Heart right ventricle (tissue), 16 donors: ENCODE results near the gene CTCFL. TPM values are rescaled to one million over a fixed set of nuclear protein-coding genes. Genes with fewer than 3 reads are reported as not detected.

ENCODE experiments used
- ATAC-seq, 8 donors: fragments of 200-7000 bp; cut with Tn5 transposase; one replicate each; pipeline ENCODE4 v1.9.1; 2020; ENCODE audit warnings: mild to moderate bottlenecking in 8 of 8, moderate library complexity in 8 of 8, moderate number of reproducible peaks in 1 of 8
- DNase-seq, 2 donors: peaks; one replicate each; pipeline ENCODE4 v3.0.0-alpha.2; 2020
- H3K27ac ChIP-seq, 10 donors: fragments of 200-600 bp; sonication (generic) in 2 of 10; one replicate each; pipeline versions ENCODE4 v1.5.0 to v1.8.0; 2020 to 2022; ENCODE audit warnings: mild to moderate bottlenecking in 3 of 10
- H3K27me3 ChIP-seq, 7 donors: fragments of 200-600 bp; one replicate each; pipeline ENCODE4 v1.8.0; 2021 to 2022; ENCODE audit warnings: mild to moderate bottlenecking in 2 of 7
- H3K36me3 ChIP-seq, 9 donors: fragments of 200-600 bp; sonication (generic) in 1 of 9; one replicate each; pipeline versions ENCODE4 v1.5.0 to v1.8.0; 2020 to 2022; ENCODE audit warnings: mild to moderate bottlenecking in 2 of 9
- H3K4me1 ChIP-seq, 9 donors: fragments of 200-600 bp; sonication (generic) in 1 of 9; one replicate each; pipeline versions ENCODE4 v1.5.0 to v1.8.0; 2020 to 2022; ENCODE audit warnings: mild to moderate bottlenecking in 4 of 9
- H3K4me3 ChIP-seq, 10 donors: fragments of 200-600 bp; sonication (generic) in 2 of 10; one replicate each; pipeline versions ENCODE4 v1.5.0 to v1.8.0; 2020 to 2022; ENCODE audit warnings: mild to moderate bottlenecking in 7 of 10, moderate library complexity in 2 of 10
- H3K9me3 ChIP-seq, 11 donors: fragments of 200-600 bp in 10 of 11; sonication (generic) in 2 of 11; one replicate each; pipeline versions ENCODE4 v1.5.0 to v1.8.0; 2013 to 2022; ENCODE audit warnings: mild to moderate bottlenecking in 2 of 11, control low read depth in 1 of 11, moderate library complexity in 1 of 11
- WGBS, 2 donors: extraction: QIAGEN DNeasy Blood & Tissue Kit; methylation state at CpG; one replicate each; pipeline ENCODE4 v1.1.7; 2013; ENCODE audit warnings: inconsistent platforms in 1 of 2; 5-methylcytosine and 5-hydroxymethylcytosine counted together
- intact Hi-C, 10 donors: fragments of 100-400 bp; cut with DNase I; formaldehyde crosslinking; loops; one replicate each; pipeline versions ENCODE4 v1.11.1 to v1.14.2; 2022
- polyA plus RNA-seq, 2 donors: library from polyadenylated mRNA; stranded (reverse); fragments of 200-250 nt; gene quantifications; one replicate each; pipeline ENCODE4 v1.2.3, GENCODE V29; 2013
- total RNA-seq, 10 donors: library from RNA; stranded (reverse); fragmentation: NEBNext Ultra II Directional in 3 of 10; extraction: Animal tissue kit (Norgen Biotek cat#: 25700) in 3 of 10; gene quantifications; one replicate each; pipeline versions ENCODE4 v1.2.1 to v1.2.4, GENCODE V29; 2021 to 2023
- TF ChIP-seq, protein P1 (sequence below), 9 donors: fragments of 200-600 bp; sonication (generic) in 2 of 9; IDR thresholded peaks; one replicate each; pipeline versions ENCODE4 v1.5.0 to v1.8.0; 2021 to 2022; ENCODE audit warnings: antibody characterized with exemption in 9 of 9, mild to moderate bottlenecking in 5 of 9, moderate library complexity in 1 of 9
- donor health status: Arrhythmogenic right ventricular cardiomyopathy.
- donor health status: ischemic (EF 13 %, LVEDD 7.1; RV severe dilation, severe dysfunction).
- donor health status: healthy with polysubstance abuse.
- donor health status: DM: no; HTN: yes; CAD: no.
- donor health status: DM: no; HTN: no; CAD: no.
- donor health status: ischemic (EF 25% LVEDD 6.9; RV normal size, moderate dysfunction).
- donor health status: ischemic (EF 25% LVEDD 5.7; RV mildly dilated, moderate dysfunction).
- donor health status: healthy.
- donor health status: DM: yes; HTN: yes; CAD: no.
- donor health status: Ischemic cardiomyopathy.
- donor health status: ischemic (EF 35%, LVEDD 5.7; RV mildly dilated, moderate dysfunction).
- donor health status: nonischemic (EF 11% LVEDD 7.7; RV severe dilation, severe dysfunction).
- donor health status: DM: yes; HTN: yes; CAD: no.
- donor health status: PGD.
- donor health status: ischemic (EF 29% LVEDD 5.4; RV normal size, mild dysfunction).
- donor health status: nonischemic (EF 23%, LVEDD 6.1; RV moderate dilation, normal function).

Gene CTCFL
- total and polyA plus RNA-seq, 12 donors, result not detected

DNA sequence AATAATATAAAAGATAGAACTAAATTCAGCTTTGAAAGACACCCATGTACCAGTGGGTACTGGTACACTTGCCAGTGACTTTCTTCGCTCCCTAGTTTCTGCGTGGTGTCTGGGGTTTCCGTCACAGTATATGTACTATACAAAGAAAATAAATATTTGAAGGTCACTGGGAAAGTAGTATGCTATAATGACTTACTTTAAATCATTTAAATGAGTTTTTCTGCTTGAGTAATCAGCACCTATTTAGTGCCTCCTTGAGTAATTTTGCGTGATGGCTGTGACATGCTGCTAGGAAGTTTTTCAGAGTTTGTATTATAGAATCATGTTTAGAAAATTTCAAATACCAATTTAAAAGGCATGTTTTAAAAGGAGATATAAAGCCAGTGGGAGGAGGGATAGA lies 3.2 kb upstream of the CTCFL start:
- H3K27me3 ChIP-seq, result peaks cover 0 to 7% (median 0%) of the 10 kb centered on the region in 7 donors
- H3K4me1 ChIP-seq, result no peaks in the 10 kb centered on the region
- WGBS, 2 donors, result 94% methylated on average over 4 of the region's 4 CpGs
- H3K36me3 ChIP-seq, result no peaks in the 10 kb centered on the region
- DNase-seq (no peak), ATAC-seq (no peak)
- no peak overlapping the region for H3K27ac ChIP-seq
- peaks cover 0 to 6% (median 0%) of the 10 kb centered on the region in 11 donors for H3K9me3 ChIP-seq
- H3K4me3 ChIP-seq, result no peak overlapping the region
- intact Hi-C loops, result loop anchor here in 2 of 10 donors (5.0 kb wide), 2 partner anchors 254 to 679 kb away; no protein-coding TSS in a partner anchor
- TF ChIP-seq, protein P1, sequence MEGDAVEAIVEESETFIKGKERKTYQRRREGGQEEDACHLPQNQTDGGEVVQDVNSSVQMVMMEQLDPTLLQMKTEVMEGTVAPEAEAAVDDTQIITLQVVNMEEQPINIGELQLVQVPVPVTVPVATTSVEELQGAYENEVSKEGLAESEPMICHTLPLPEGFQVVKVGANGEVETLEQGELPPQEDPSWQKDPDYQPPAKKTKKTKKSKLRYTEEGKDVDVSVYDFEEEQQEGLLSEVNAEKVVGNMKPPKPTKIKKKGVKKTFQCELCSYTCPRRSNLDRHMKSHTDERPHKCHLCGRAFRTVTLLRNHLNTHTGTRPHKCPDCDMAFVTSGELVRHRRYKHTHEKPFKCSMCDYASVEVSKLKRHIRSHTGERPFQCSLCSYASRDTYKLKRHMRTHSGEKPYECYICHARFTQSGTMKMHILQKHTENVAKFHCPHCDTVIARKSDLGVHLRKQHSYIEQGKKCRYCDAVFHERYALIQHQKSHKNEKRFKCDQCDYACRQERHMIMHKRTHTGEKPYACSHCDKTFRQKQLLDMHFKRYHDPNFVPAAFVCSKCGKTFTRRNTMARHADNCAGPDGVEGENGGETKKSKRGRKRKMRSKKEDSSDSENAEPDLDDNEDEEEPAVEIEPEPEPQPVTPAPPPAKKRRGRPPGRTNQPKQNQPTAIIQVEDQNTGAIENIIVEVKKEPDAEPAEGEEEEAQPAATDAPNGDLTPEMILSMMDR (IDR thresholded peaks at IDR 0.05), result no peak

DNA sequence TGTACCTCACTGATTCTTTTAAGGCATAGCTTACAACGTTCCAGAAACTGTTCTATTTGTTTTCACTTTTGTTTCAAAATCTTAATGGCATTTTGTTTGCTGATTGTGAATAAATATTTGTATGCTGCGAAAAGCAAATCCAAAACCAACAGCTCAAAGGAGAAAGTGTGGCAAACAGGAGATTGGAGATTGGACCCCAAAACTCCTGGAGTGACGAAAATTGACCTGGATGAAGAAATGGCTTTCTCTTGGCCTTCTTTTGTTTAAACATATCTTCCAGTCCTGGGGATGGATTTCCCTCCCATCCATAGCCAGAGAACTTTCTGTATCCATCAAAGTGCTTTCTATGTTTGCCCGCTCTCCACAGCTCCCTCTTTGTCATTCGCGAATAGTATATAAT lies 2.8 kb upstream of the CTCFL start:
- H3K36me3 ChIP-seq, result no peaks in the 10 kb centered on the region
- no peak for DNase-seq
- H3K4me1 ChIP-seq, result no peaks in the 10 kb centered on the region
- 79 to 83% methylated on average over 6 of the region's 6 CpGs for WGBS, 2 donors
- TF ChIP-seq, protein P1 (IDR thresholded peaks at IDR 0.05), result no peak
- H3K4me3 ChIP-seq, result no peak overlapping the region
- H3K27me3 ChIP-seq, result peaks cover 0 to 4% (median 0%) of the 10 kb centered on the region in 7 donors
- no peak for ATAC-seq
- intact Hi-C loops, result loop anchor here in 2 of 10 donors (5.0 kb wide), 2 partner anchors 255 to 680 kb away; no protein-coding TSS in a partner anchor
- H3K27ac ChIP-seq, result no peak overlapping the region
- peaks cover 0 to 2% (median 0%) of the 10 kb centered on the region in 11 donors for H3K9me3 ChIP-seq

DNA sequence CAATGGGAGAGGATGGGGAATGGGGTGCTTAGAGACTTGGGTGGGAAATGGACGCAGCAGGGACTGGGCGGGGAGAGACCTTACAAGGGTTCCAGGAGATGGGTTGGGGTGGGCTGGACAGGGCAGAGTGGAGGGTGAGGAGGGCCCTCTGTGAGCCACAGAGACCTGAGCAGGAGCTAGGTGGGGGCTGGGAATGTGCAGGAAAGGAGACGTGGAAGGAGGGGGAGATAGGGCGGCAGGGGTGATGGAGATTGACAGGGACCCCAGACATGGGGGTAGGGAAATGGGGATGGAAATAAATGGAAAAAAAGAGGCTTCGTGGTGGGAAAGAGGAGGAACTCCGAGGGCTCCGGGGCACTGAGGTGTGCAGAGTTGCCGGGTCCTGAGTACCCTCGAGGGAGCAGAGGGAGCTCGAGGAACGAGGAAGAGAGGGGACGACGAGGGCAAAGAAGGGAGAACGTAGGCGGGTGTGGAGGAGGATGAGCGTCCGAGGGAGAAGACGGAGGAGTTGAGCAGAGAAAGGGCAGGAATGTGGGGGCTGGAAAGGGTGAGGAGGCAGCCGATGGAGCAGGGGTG lies 2.0 kb upstream of the CTCFL start:
- Histone ChIP-seq H3K9me3 (no peaks in the 10 kb centered on the region), H3K36me3 (no peaks in the 10 kb centered on the region), H3K4me1 (no peaks in the 10 kb centered on the region), H3K4me3 (no peak overlapping the region), H3K27me3 (peaks cover 0 to 4% (median 0%) of the 10 kb centered on the region in 7 donors), H3K27ac (no peak overlapping the region)
- 40 to 49% methylated on average over 19 of the region's 19 CpGs for WGBS, 2 donors
- ATAC-seq (no peak), DNase-seq (no peak)
- TF ChIP-seq, protein P1 (IDR thresholded peaks at IDR 0.05), result no peak
- intact Hi-C loops, result loop anchor here in 2 of 10 donors (5.0 kb wide), 2 partner anchors 255 to 680 kb away; no protein-coding TSS in a partner anchor

DNA sequence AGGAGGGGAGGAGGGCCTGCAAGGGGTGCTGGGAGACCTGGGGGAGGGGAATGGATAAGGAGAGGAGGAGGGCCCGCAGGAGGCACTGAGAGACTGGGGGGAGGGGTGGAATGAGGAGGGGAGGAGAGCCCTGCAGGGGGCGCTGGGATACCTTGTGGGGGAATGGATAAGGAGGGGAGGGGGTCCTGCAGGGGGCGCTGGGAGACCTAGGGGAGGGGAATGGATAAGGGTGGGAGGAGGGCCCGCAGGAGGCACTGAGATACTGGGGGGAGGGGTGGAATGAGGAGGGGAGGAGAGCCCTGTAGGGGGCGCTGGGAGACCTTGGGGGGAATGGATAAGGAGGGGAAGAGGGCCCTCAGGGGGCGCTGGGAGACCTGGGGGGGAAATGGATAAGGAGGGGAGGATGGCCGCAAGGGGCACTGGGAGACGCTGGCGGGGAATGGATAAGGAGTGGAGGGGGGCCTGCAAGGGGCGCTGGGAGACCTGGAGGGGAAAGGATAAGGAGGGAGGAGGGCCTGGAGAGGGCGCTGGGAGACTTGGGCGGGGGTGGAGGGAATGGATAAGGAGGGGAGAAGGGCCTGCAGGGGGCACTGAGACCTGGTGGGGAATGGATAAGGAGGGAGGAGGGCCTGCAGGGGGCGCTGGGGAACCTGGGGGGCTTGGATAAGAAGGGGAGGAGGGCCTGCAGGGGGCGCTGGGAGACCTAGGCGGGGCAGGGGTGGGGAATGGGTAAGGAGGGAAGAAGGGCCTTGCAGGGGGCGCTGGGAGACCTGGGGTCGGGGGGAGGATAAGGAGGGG lies 1.3 kb upstream of the CTCFL start:
- ATAC-seq, result no peak
- Histone ChIP-seq H3K9me3 (no peaks in the 10 kb centered on the region), H3K4me3 (no peak overlapping the region), H3K27me3 (peaks cover 0 to 4% (median 0%) of the 10 kb centered on the region in 7 donors), H3K27ac (no peak overlapping the region), H3K36me3 (no peaks in the 10 kb centered on the region), H3K4me1 (no peaks in the 10 kb centered on the region)
- no peak for DNase-seq
- intact Hi-C loops, result loop anchor here in 2 of 10 donors (5.0 kb wide), 2 partner anchors 256 to 681 kb away; no protein-coding TSS in a partner anchor
- TF ChIP-seq, protein P1 (IDR thresholded peaks at IDR 0.05), result peak in 1 of 9 donors; percentile 8
- WGBS, 2 donors, result 60 to 65% methylated on average over 15 to 17 of the region's 17 CpGs
